Fibroblast of the aortic adventitia (primary cell): ENCODE results near the gene NCAN. TPM values are rescaled to one million over a fixed set of nuclear protein-coding genes. Genes with fewer than 3 reads are reported as not detected.

ENCODE experiments used
- DNase-seq: peaks from one replicate; pipeline ENCODE4 v3.0.0-alpha.2; 2010; ENCODE audit warnings: low read depth
- H3K4me3 ChIP-seq: 2 replicates; pipeline ENCODE4 v1.5.1; 2011; ENCODE audit warnings: low read depth, mild to moderate bottlenecking, control low read depth, low read length, moderate library complexity
- CTCF ChIP-seq: IDR thresholded peaks from 2 replicates; pipeline ENCODE4 v1.5.1; 2011; ENCODE audit warnings: mild to moderate bottlenecking, low read length, control low read depth, inconsistent platforms; ENCODE audit not compliant: insufficient read depth
- total RNA-seq: library from RNA; depleted of rRNA; stranded (reverse); fragments of >200 nt; gene quantifications from 2 replicates; pipeline ENCODE4 v1.2.3, GENCODE V29; 2012; ENCODE audit warnings: low replicate concordance

The NCAN gene
- total RNA-seq, 1 donor: not detected

GRCh38 chr19:19269952-19270694 lies 58.4 kb downstream of the NCAN start:
- DNase-seq: no peak
- H3K4me3 ChIP-seq: no peak overlapping the region
- no peak for TF ChIP-seq CTCF

GRCh38 chr19:19270749-19271571 lies 59.2 kb downstream of the NCAN start:
- DNase-seq: no peak
- no peak overlapping the region for H3K4me3 ChIP-seq
- TF ChIP-seq CTCF: no peak

DNA sequence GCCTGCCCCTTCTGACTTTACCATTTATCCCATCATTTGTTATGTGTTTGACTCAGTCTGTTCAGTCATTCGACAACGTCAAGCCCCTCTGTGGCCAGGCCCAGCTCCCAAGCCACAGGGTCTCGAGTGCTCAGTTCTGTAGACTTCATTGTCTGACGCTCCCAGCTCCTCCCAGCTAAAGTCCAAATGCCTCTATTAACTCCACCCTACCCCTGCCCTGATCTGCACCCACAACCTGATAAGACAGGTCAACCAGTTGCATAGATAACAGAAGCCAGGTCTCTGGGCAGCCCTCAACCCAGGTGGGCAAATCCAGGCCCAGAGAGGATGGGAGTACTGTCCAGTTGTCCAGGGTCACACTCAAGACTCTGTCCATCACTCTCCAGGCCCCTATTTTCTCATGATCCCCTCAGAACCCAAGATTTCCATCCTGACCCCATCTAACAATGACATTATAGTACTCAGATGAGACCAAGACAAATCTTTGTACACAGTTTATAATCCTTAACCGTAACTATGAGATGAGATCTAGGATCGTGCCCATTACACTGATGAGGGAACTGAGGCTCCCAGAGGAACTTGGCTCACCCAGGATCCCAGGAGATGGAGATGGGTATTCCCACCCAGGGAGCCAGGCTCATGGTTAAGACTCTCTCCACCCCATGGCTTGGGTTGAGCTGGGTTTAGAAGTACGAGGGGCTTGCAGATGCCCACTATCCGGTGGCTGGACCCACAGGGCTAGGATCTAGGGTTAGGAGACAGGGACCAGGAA lies 60.3 kb downstream of the NCAN start:
- no peak for TF ChIP-seq CTCF
- no peak for DNase-seq
- H3K4me3 ChIP-seq: no peak overlapping the region

DNA sequence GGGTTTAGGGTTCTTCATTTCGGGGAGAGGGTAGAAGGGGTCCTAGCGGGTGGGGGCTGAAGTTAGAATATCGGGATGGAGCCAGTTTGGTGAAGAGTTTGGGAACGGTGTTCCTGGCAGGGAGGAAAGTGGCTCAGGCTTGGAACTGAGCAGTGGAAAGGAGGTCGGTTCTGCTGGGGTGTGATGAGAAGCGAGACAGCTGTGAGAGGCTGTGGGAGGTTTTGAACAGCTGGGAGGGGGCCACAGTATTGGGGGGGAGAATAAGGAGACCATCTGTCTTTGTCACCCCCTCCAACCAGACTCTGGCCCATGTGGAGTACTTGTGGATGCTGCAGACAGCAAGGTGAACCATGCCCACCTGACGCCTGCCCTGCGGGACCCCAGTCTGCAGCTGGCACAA lies 62.4 kb downstream of the NCAN start:
- no peak for DNase-seq
- TF ChIP-seq CTCF: no peak
- no peak overlapping the region for H3K4me3 ChIP-seq

- no peak overlapping the region for H3K4me3 ChIP-seq
- TF ChIP-seq CTCF: no peak
- no peak for DNase-seq
These were observed 63.2 kb downstream of the NCAN start for GRCh38 chr19:19274716-19275565.

DNA sequence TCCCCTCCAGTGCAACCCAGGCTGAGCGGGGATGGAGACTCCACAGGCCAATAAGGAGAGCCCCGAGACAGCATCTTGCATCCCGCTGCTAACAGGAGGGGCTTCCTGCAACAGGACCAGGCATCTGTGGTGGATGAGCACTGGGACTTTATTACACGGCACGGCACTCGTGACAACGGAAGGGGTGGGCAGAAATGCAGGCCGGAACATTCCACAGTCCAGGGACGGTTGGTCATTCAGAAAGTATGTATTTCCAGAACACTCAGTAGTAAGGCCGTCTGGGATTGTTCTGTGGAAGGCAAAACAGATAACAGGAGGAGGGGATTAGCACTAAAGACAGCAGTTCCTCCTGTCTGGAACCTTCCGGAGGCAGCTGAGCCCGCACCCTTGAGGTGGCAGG lies 64.6 kb downstream of the NCAN start:
- DNase-seq: peak; percentile 32
- no peak overlapping the region for H3K4me3 ChIP-seq
- TF ChIP-seq CTCF: no peak
